Effector memory CD8-positive, alpha-beta T cell (primary cell): ENCODE data around the gene MAP3K10.
"Not testable (repeated sequence)": the region's sequence is repeated elsewhere in the genome, so short reads cannot be mapped to it uniquely, and the experiment has no call there.

Experiments used
- ATAC-seq: fragments of 150-1000 bp; cut with Tn5 transposase; replicated peaks from 2 replicates; pipeline ENCODE4 v1.10.0; 2021; ENCODE audit warnings: mild to moderate bottlenecking, moderate library complexity
- DNase-seq, 3 experiments: peaks; one replicate each; pipeline ENCODE4 v3.0.0; 2021
- H3K27ac Mint-ChIP-seq, 2 donors: one replicate each; pipeline ENCODE4 v1.8.0; 2022; ENCODE audit warnings: mild to moderate bottlenecking in 2 of 2, mixed read lengths in 2 of 2, moderate library complexity in 2 of 2
- H3K27me3 Mint-ChIP-seq, 2 donors: one replicate each; pipeline ENCODE4 v1.8.0; 2022; ENCODE audit warnings: mixed read lengths in 2 of 2
- H3K36me3 Mint-ChIP-seq: one replicate; pipeline ENCODE4 v1.8.0; 2022; ENCODE audit warnings: mild to moderate bottlenecking, moderate library complexity, mixed read lengths; ENCODE audit not compliant: insufficient read depth
- H3K4me1 Mint-ChIP-seq, 2 donors: one replicate each; pipeline ENCODE4 v1.8.0; 2022; ENCODE audit warnings: low read depth in 2 of 2, mixed read lengths in 2 of 2
- H3K4me3 Mint-ChIP-seq, 2 donors: one replicate each; pipeline ENCODE4 v1.8.0; 2022; ENCODE audit warnings: mild to moderate bottlenecking in 2 of 2, mixed read lengths in 2 of 2, moderate library complexity in 2 of 2
- H3K9me3 Mint-ChIP-seq, 2 donors: one replicate each; pipeline ENCODE4 v1.8.0; 2022; ENCODE audit warnings: mixed read lengths in 2 of 2
- total RNA-seq, 9 experiments: gene quantifications; one replicate each; lab custom pipeline; 2026; lab: John Stamatoyannopoulos, UW

The MAP3K10 gene
- total RNA-seq = 18.8 to 46.4 (median 31.7) reads per million in 9 experiments

DNA sequence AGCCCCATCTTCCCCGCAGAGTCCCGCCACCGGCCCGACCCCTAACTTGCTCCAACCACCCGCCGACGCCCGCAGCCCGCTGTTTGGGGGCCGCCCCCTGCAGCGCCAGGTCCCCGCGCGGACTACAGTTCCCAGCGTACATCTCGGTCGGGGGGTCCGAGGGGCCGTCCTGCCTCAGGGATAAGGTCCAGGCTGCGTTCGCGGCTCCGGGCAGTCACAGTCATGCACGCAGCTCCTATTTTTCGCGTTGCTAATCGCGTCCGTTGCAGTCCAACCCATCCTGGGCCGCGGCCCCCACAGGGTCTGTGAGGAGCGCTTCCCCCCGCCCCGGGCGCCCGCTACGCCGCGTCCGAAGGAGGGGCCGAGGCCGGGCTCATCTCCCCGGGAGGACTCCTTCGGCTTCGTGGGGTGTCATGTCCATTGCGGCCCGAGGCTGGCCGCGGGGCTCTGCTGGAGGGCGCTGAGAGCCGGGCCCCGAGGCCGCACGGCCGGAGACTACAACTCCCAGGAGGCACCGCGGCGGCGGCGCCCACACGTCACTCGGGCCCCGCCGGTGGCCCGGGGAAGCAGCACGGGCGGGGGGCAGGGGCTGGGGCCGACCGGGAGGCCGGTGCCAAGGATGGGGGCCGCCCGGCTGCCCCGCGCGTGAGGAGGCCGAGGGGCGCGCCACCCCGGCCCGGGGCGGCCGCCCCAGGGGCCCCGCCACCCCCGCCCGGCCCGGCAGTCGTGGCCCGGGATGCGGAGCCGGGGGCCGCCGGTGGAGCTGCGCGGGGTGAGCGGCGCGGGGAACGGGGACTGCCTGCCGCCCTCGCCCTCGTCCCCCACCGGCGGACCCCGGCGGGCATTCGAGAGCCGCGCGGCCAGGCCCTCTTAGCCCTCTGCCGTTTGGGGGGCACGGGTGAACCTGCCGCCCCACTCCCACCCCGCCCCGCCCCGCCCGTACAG, at the start of gene MAP3K10:
Gene MAP3K10, plus strand, starts transcription at position 536 of the 945 bp plus-strand sequence. CDS start 606 bp downstream, outside the sequence.
- peak; percentile 85 for ATAC-seq

DNA sequence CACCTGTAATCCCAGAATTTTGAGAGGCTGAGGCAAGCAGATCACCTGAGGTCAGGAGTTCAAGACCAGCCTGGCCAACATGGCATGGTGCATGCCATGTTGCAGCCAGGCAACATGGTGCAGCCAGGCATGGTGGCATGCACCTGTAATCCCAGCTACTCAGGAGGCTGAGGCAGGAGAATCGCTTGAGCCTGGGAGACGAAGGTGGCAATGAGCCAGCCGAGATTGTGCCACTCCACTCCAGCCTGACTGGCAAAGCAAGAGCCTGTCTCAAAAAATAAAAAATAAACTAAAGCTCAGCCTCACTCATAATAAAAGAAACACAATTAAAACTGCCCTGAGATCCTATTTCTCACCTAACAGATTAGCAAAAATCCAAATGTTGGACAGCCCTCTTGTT, 49.7 kb upstream of the MAP3K10 start:
- Mint-ChIP-seq H3K27me3 (peaks cover under 1 to 4% of the 10 kb centered on the region in 2 donors), H3K4me3 (no peak overlapping the region), H3K36me3 (no peaks in the 10 kb centered on the region), H3K9me3 (no peaks in the 10 kb centered on the region), H3K27ac (peak overlapping the region in 1 of 2 donors; percentile 17), H3K4me1 (peaks cover 30 to 40% of the 10 kb centered on the region in 2 donors)
- no peak for ATAC-seq
- no peak for DNase-seq

More for the DNA sequence above, at the start of gene MAP3K10:
- H3K27me3 Mint-ChIP-seq = no peaks in the 10 kb centered on the region
- peak; percentile 71 to 75 (median 73) for DNase-seq
- peaks cover 14% of the 10 kb centered on the region for H3K36me3 Mint-ChIP-seq
- H3K4me3 Mint-ChIP-seq = peak within 1 kb of the TSS; percentile 87 to 88
- H3K9me3 Mint-ChIP-seq = no peaks in the 10 kb centered on the region
- H3K4me1 Mint-ChIP-seq = peaks cover 23 to 36% of the 10 kb centered on the region in 2 donors
- H3K27ac Mint-ChIP-seq = peak within 1 kb of the TSS; percentile 94

DNA sequence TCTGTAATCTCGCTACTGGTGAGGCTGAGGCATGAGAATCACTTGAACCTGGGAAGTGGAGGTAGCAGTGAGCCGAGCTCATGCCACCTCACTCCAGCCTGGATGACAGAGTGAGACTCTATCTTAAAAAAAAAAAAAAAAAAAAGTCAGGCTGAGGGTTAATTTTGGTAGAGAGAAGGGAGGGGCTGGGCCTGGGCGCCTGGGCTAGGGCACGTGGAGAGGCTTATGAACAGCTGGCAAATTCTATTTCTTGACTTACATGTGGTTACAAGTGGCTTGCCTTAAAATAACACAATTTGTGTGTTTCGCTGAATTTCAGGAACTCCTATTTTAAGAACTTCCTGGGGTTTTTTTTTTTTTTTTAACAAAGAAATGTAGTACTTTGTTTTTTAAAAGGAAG, 47.6 kb upstream of the MAP3K10 start:
- Mint-ChIP-seq H3K9me3 (no peaks in the 10 kb centered on the region), H3K4me3 (peak overlapping the region; percentile 71 to 85), H3K27ac (peak overlapping the region; percentile 93 to 96), H3K27me3 (no peaks in the 10 kb centered on the region), H3K4me1 (peaks cover 34 to 50% of the 10 kb centered on the region in 2 donors), H3K36me3 (no peaks in the 10 kb centered on the region)
- DNase-seq (no peak), ATAC-seq (peak; percentile 65)

DNA sequence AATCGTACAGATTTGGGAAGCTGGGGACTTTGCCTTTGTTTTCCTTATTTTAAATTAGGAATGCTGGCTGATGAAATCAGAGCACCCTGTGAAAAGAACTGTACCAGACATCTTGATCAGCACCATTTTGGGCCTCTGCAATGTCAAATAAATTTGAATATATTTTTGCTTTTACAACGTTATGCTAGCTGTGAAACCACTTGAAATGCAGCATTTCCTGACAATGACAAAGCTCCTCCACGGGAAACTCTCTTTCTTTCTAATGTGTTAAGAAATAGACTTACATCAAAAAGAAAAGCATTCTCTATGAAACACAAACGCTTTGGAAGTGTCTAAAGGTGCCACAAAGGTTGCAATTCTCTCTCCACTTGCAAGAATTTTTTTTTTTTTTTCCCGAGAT, 47.1 kb upstream of the MAP3K10 start:
- Mint-ChIP-seq H3K4me3 (peak overlapping the region; percentile 71 to 85), H3K4me1 (peaks cover 34 to 50% of the 10 kb centered on the region in 2 donors)

DNA sequence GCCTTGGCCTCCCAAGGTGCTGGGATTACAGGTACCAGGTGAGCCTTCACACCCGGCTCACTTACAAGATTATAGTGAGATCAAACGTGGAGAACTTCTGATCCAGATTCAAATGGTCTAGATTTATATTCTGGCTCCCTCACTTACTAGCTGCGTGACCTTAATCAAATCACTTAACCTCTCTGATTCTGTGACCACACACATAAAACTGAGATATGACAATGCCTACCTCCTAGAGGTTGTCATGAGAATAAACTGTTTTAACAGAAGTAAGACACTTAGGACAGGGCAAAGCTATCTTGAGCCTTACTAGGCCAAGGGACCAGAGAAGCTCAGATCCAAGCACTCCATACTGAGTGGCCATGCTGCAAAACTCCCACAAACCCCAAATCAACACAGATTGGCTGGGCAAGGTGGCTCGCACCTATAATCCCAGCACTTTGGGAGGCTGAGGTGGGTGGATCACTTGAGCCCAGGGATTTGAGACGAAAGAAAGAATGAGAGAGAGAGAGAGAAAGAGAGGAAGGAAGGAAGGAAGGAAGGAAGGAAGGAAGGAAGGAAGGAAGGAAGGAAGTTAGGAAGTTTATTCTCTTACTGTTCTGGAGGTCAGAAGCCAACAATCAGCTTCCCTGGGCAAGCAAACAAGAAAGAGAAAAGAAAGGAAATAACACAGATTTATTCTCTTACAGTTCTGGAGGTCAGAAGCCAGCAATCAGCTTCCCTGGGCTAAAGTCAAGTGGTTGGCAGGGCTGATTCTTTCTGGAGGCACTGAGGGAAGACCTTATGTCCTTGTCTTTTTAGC, 46.1 kb upstream of the MAP3K10 start:
- DNase-seq (no peak), ATAC-seq (no peak)
- peak overlapping the region; percentile 93 to 96 for H3K27ac Mint-ChIP-seq
- peak overlapping the region; percentile 72 to 85 for H3K4me3 Mint-ChIP-seq
- peaks cover 30 to 44% of the 10 kb centered on the region in 2 donors for H3K4me1 Mint-ChIP-seq
- H3K36me3 Mint-ChIP-seq = no peaks in the 10 kb centered on the region
- no peaks in the 10 kb centered on the region for H3K27me3 Mint-ChIP-seq
- H3K9me3 Mint-ChIP-seq = no peaks in the 10 kb centered on the region

More for the DNA sequence above, 47.1 kb upstream of the MAP3K10 start:
- Mint-ChIP-seq H3K36me3 (no peaks in the 10 kb centered on the region), H3K9me3 (no peaks in the 10 kb centered on the region), H3K27me3 (no peaks in the 10 kb centered on the region), H3K27ac (peak overlapping the region; percentile 93 to 96)
- ATAC-seq (peak; percentile 83), DNase-seq (peak in 2 of 3 experiments; percentile 22 to 26)

DNA sequence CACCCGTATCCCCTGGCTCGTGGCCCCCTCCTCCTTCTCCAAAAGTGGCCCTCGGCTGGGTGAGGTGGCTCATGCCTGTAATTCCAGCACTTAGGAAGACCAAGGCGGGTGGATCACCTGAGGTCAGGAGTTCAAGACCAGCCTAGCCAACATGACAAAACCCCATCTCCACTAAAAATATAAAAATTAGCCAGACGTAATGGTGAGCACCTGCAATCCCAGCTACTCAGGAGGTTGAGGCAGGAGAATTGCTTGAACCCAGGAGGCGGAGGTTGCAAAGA, 45.5 kb upstream of the MAP3K10 start:
- not testable (repeated sequence) for DNase-seq, H3K9me3 Mint-ChIP-seq, H3K27me3 Mint-ChIP-seq, ATAC-seq, H3K36me3 Mint-ChIP-seq
- Mint-ChIP-seq H3K27ac (peak overlapping the region; percentile 93 to 96), H3K4me1 (peaks cover 30 to 44% of the 10 kb centered on the region in 2 donors), H3K4me3 (peak overlapping the region in 1 of 2 donors; percentile 72)

DNA sequence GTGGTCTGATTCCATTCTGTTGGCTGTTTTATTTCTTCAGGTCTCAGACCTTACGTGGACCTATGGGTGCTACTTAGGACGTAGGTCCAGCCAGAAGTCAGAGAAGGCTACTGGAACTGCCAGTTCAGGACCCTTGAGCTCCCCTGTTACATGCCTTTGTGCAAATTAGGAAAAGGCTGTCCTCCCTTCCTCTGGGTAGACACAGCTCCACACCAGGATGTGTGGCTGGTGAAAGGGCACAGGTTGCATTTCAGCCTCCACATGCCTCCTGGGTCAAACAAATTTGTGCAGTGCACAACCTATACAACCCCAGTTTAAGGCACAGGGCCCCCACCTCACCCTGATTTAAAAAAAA, 43.9 kb upstream of the MAP3K10 start:
- H3K9me3 Mint-ChIP-seq = no peaks in the 10 kb centered on the region
- DNase-seq (no peak), ATAC-seq (no peak)
- H3K4me3 Mint-ChIP-seq = peak overlapping the region in 1 of 2 donors; percentile 43
- H3K27me3 Mint-ChIP-seq = no peaks in the 10 kb centered on the region
- peaks cover 29 to 37% of the 10 kb centered on the region in 2 donors for H3K4me1 Mint-ChIP-seq
- peak overlapping the region in 1 of 2 donors; percentile 69 for H3K27ac Mint-ChIP-seq
- H3K36me3 Mint-ChIP-seq = no peaks in the 10 kb centered on the region

DNA sequence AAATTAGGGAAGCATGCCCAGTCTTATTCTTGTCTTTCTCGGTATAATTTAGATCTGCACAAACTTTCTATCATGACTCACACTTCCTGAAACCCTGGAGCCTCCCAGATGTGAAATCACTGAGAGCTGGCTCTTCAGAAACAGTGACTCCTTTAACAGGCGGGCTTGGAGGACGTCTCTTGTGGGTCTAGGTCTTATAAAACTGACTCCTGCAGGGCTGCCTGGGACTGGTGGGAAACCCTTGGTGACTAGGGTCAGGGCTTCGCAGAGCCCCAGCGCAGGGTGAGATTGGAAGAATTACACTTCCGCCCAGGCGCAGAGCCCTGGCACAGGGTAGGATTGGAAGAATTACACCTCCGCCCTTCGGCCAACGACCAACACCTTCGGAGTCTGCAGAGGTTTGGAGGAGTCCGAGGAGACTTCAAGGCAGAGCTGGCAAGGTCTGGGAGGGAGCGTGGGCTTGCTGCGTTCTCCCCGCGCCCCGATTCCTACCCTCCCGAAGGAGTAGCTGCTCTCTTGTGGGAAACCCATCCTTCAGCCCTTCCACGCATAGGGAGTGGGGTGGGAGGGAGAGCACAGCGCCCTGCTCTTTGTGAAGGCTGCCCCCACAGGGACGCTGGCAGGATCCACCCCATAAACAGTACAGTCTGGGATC, 43.4 kb upstream of the MAP3K10 start:
- ATAC-seq = no peak
- Mint-ChIP-seq H3K27ac (peak overlapping the region in 1 of 2 donors; percentile 69), H3K4me1 (peaks cover 26 to 37% of the 10 kb centered on the region in 2 donors), H3K4me3 (peak overlapping the region; percentile 43 to 59), H3K36me3 (no peaks in the 10 kb centered on the region), H3K9me3 (no peaks in the 10 kb centered on the region), H3K27me3 (no peaks in the 10 kb centered on the region)
- DNase-seq = no peak

DNA sequence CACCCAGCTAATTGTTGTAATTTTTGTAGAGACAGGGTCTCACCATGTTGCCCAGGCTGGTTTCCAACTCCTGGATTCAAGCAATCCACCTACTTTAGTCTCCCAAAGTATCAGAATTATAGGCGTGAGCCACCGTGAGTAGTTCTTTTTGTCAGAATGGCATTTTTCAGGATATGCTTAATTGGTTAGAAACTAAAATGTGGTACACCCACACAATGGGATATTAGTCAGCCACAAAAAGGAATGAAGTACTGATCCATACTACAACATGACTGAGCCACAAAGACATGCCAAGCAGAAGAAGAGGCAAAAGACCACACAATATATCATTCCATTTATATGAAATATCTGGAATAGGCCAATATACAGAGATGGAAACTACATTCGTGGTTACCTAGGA, 41.7 kb upstream of the MAP3K10 start:
- Mint-ChIP-seq H3K4me3 (no peak overlapping the region), H3K36me3 (no peaks in the 10 kb centered on the region), H3K4me1 (peaks cover 18 to 23% of the 10 kb centered on the region in 2 donors), H3K27ac (no peak overlapping the region), H3K27me3 (no peaks in the 10 kb centered on the region), H3K9me3 (no peaks in the 10 kb centered on the region)
- DNase-seq = no peak
- no peak for ATAC-seq

DNA sequence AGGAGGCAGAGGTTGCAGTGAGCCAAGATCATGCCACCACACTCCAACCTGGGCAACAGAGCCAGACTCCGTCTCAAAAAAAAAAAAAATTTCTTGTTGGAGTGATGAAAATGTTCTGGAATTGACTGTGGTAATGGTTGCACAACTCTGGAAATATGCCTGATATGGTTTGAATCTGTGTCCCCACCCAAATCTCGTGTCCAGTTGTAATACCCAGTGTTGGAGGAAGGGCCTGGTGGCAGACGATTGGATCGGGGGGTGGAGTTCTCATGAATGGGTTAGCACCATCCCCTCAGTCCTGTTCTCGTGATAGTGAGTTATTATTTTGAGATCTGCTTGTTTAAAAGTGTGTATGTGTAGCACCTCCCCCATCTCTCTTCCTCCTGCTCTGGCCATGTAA, 41.1 kb upstream of the MAP3K10 start:
- Mint-ChIP-seq H3K27me3 (no peaks in the 10 kb centered on the region), H3K9me3 (no peaks in the 10 kb centered on the region), H3K4me1 (peaks cover 13 to 20% of the 10 kb centered on the region in 2 donors), H3K36me3 (no peaks in the 10 kb centered on the region), H3K4me3 (no peak overlapping the region), H3K27ac (no peak overlapping the region)
- no peak for DNase-seq
- no peak for ATAC-seq

DNA sequence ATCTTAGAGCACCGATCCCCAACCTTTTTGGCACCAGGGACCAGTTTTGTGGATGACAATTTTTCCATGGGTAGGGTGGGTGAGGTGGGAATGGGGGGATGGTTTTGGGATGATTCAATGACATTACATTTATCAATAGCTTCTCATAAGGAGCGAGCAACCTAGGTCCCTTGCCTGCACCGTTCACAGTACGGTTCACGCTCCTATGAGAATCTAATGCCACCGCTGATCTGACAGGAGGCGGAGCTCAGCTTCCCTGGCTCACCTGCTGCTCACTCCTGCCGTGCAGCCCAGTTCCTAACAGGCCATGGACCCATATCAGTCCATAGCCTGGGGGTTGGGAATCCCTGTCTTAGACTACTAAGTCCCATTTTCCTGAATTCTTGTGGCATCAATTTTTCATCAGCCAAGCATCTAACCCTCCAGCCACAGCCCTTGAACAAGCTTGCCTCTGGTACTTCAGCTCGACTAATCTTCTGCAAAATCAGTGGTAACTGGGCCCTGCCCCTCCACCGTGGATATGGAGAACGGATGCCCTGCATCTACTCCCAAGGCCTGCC, 37.0 kb upstream of the MAP3K10 start:
- Mint-ChIP-seq H3K4me1 (peaks cover 7 to 15% of the 10 kb centered on the region in 2 donors), H3K27me3 (no peaks in the 10 kb centered on the region), H3K27ac (no peak overlapping the region), H3K4me3 (no peak overlapping the region), H3K36me3 (no peaks in the 10 kb centered on the region), H3K9me3 (no peaks in the 10 kb centered on the region)
- ATAC-seq (no peak), DNase-seq (no peak)

DNA sequence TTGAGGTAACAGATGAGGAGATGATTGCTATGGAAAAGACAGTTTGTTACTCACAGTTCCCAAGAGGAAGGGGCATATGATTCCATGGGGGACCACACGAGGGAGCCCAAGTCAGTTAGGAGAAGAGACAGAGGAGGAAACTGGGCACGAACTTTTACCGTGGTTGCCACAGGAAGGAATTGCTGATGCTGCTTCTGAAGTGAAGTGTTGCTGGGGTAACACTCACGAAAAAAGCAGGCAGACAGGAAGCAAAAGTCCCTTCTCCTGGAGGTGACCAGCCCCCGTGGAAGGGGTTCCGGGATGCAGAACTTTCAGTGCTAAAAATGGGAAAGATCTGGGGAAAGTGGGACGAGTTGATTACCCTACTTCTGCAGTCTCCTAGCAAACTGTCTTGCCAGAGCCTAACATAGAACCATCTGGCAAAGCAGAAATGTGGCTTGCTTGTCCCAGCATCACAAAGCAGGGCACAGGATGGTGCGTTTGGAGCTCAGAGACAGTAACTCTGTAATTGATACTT, 35.4 kb upstream of the MAP3K10 start:
- ATAC-seq (peak; percentile 21), DNase-seq (no peak)
- Mint-ChIP-seq H3K36me3 (peaks cover 3% of the 10 kb centered on the region), H3K4me1 (peaks cover 7 to 15% of the 10 kb centered on the region in 2 donors), H3K27me3 (no peaks in the 10 kb centered on the region), H3K27ac (peak overlapping the region; percentile 56 to 59), H3K9me3 (no peaks in the 10 kb centered on the region), H3K4me3 (peak overlapping the region; percentile 17 to 41)
